ENCODE measurements around the gene FRZB.
"Not testable (repeated sequence)": the region's sequence is repeated elsewhere in the genome, so short reads cannot be mapped to it uniquely, and the experiment has no call there.

The FRZB gene

GRCh38 chr2:182887093-182887492 lies 20.7 kb upstream of the FRZB start:
- Histone ChIP-seq H4K20me1 (ENCODE audit: insufficient read depth, low read length) (no peaks in the 10 kb centered on the region), H3K27me3 (replicated peaks; ENCODE audit: insufficient read depth, low read length) (no peaks in the 10 kb centered on the region), H3K9ac (ENCODE audit: low read length) (no peak overlapping the region), H3K79me2 (ENCODE audit: low read length) (no peaks in the 10 kb centered on the region), H2AFZ (ENCODE audit: low read length) (peak overlapping the region; percentile 76; the same call in 1 of the 2 replicates), H3K9me3 (replicated peaks; ENCODE audit: insufficient read depth, low read length) (no peaks in the 10 kb centered on the region), H3K4me2 (ENCODE audit: low read depth, low read length) (peak overlapping the region; percentile 54), H3K4me1 (ENCODE audit: low read length) (peaks cover 29% of the 10 kb centered on the region), H3F3A (ENCODE audit: insufficient read depth, low read length) (0 out of 2 replicates have a peak, but pooled peaks cover 11% of the 10 kb centered on the region), H3K36me3 (replicated peaks; ENCODE audit: insufficient read depth, low read length) (no peaks in the 10 kb centered on the region), H3K9me2 (replicated peaks; ENCODE audit: insufficient read depth, low read length) (no peaks in the 10 kb centered on the region), H3K27ac (ENCODE audit: low read length) (peak overlapping the region; percentile 73; the same call in 1 of the 2 replicates), H3K4me3 (ENCODE audit: low read length) (no peak overlapping the region)
- TF ChIP-seq CTCF (IDR thresholded peaks at IDR 0.05; ENCODE audit: low read length) (no peak), EZH2phosphoT487 (IDR thresholded peaks at IDR 0.05; ENCODE audit: low read length) (no peak), EZH2 (optimal IDR thresholded peaks at IDR 0.05; ENCODE audit: low read depth, low read length) (no peak)
- no peak for DNase-seq

- peaks cover 29% of the 10 kb centered on the region for H3K4me1 ChIP-seq (ENCODE audit: low read length)
- no peaks in the 10 kb centered on the region for H3K36me3 ChIP-seq (replicated peaks; ENCODE audit: insufficient read depth, low read length)
- no peak overlapping the region for H3K4me3 ChIP-seq (ENCODE audit: low read length)
- no peak overlapping the region for H3K9ac ChIP-seq (ENCODE audit: low read length)
- no peak for DNase-seq
- no peak overlapping the region for H3K4me2 ChIP-seq (ENCODE audit: low read depth, low read length)
- no peak overlapping the region for H3K27ac ChIP-seq (ENCODE audit: low read length)
- 0 out of 2 replicates have a peak, but pooled peaks cover 11% of the 10 kb centered on the region for H3F3A ChIP-seq (ENCODE audit: insufficient read depth, low read length)
- H3K9me2 ChIP-seq (replicated peaks; ENCODE audit: insufficient read depth, low read length), result no peaks in the 10 kb centered on the region
- H4K20me1 ChIP-seq (ENCODE audit: insufficient read depth, low read length), result no peaks in the 10 kb centered on the region
- no peak overlapping the region for H2AFZ ChIP-seq (ENCODE audit: low read length)
- no peaks in the 10 kb centered on the region for H3K27me3 ChIP-seq (replicated peaks; ENCODE audit: insufficient read depth, low read length)
- no peak for TF ChIP-seq CTCF (IDR thresholded peaks at IDR 0.05; ENCODE audit: low read length)
- TF ChIP-seq EZH2 (optimal IDR thresholded peaks at IDR 0.05; ENCODE audit: low read depth, low read length), result no peak
- no peak for TF ChIP-seq EZH2phosphoT487 (IDR thresholded peaks at IDR 0.05; ENCODE audit: low read length)
- H3K9me3 ChIP-seq (replicated peaks; ENCODE audit: insufficient read depth, low read length), result no peaks in the 10 kb centered on the region
- H3K79me2 ChIP-seq (ENCODE audit: low read length), result no peaks in the 10 kb centered on the region
These were observed 19.3 kb upstream of the FRZB start for GRCh38 chr2:182885771-182886170.

- no peak overlapping the region for H3K27ac ChIP-seq (ENCODE audit: low read length)
- no peak for DNase-seq
- no peaks in the 10 kb centered on the region for H3K79me2 ChIP-seq (ENCODE audit: low read length)
- no peaks in the 10 kb centered on the region for H3K27me3 ChIP-seq (replicated peaks; ENCODE audit: insufficient read depth, low read length)
- no peaks in the 10 kb centered on the region for H3K36me3 ChIP-seq (replicated peaks; ENCODE audit: insufficient read depth, low read length)
- H2AFZ ChIP-seq (ENCODE audit: low read length), result no peak overlapping the region
- no peak overlapping the region for H3K4me3 ChIP-seq (ENCODE audit: low read length)
- no peaks in the 10 kb centered on the region for H4K20me1 ChIP-seq (ENCODE audit: insufficient read depth, low read length)
- 0 out of 2 replicates have a peak, but pooled peaks cover 11% of the 10 kb centered on the region for H3F3A ChIP-seq (ENCODE audit: insufficient read depth, low read length)
- no peaks in the 10 kb centered on the region for H3K9me2 ChIP-seq (replicated peaks; ENCODE audit: insufficient read depth, low read length)
- no peak for TF ChIP-seq EZH2 (optimal IDR thresholded peaks at IDR 0.05; ENCODE audit: low read depth, low read length)
- TF ChIP-seq EZH2phosphoT487 (IDR thresholded peaks at IDR 0.05; ENCODE audit: low read length), result no peak
- no peak for TF ChIP-seq CTCF (IDR thresholded peaks at IDR 0.05; ENCODE audit: low read length)
- H3K4me2 ChIP-seq (ENCODE audit: low read depth, low read length), result no peak overlapping the region
- peaks cover 24% of the 10 kb centered on the region for H3K4me1 ChIP-seq (ENCODE audit: low read length)
- H3K9ac ChIP-seq (ENCODE audit: low read length), result no peak overlapping the region
- H3K9me3 ChIP-seq (replicated peaks; ENCODE audit: insufficient read depth, low read length), result no peaks in the 10 kb centered on the region
These were observed 17.0 kb upstream of the FRZB start for GRCh38 chr2:182883451-182883850.

GRCh38 chr2:182880100-182880499 lies 13.7 kb upstream of the FRZB start:
- H3K36me3 ChIP-seq (replicated peaks; ENCODE audit: insufficient read depth, low read length); H3K9me2 ChIP-seq (replicated peaks; ENCODE audit: insufficient read depth, low read length); H3K27me3 ChIP-seq (replicated peaks; ENCODE audit: insufficient read depth, low read length); H3K4me1 ChIP-seq (ENCODE audit: low read length); H4K20me1 ChIP-seq (ENCODE audit: insufficient read depth, low read length); H3K27ac ChIP-seq (ENCODE audit: low read length); DNase-seq; H3K4me3 ChIP-seq (ENCODE audit: low read length); H3K79me2 ChIP-seq (ENCODE audit: low read length); H3K9ac ChIP-seq (ENCODE audit: low read length); H3F3A ChIP-seq (ENCODE audit: insufficient read depth, low read length); H3K9me3 ChIP-seq (replicated peaks; ENCODE audit: insufficient read depth, low read length); H2AFZ ChIP-seq (ENCODE audit: low read length); H3K4me2 ChIP-seq (ENCODE audit: low read depth, low read length): not testable (repeated sequence)

- DNase-seq; H3K9ac ChIP-seq (ENCODE audit: low read length); H3K36me3 ChIP-seq (replicated peaks; ENCODE audit: insufficient read depth, low read length); H3F3A ChIP-seq (ENCODE audit: insufficient read depth, low read length); H3K79me2 ChIP-seq (ENCODE audit: low read length); H3K4me2 ChIP-seq (ENCODE audit: low read depth, low read length); H3K4me1 ChIP-seq (ENCODE audit: low read length); H3K4me3 ChIP-seq (ENCODE audit: low read length); H3K9me3 ChIP-seq (replicated peaks; ENCODE audit: insufficient read depth, low read length); H4K20me1 ChIP-seq (ENCODE audit: insufficient read depth, low read length); H3K27ac ChIP-seq (ENCODE audit: low read length); H3K27me3 ChIP-seq (replicated peaks; ENCODE audit: insufficient read depth, low read length); H2AFZ ChIP-seq (ENCODE audit: low read length); H3K9me2 ChIP-seq (replicated peaks; ENCODE audit: insufficient read depth, low read length): not testable (repeated sequence)
These were observed 10.2 kb upstream of the FRZB start for GRCh38 chr2:182876653-182877052.
